Measurements from ENCODE around the gene ERN2.

DNA sequence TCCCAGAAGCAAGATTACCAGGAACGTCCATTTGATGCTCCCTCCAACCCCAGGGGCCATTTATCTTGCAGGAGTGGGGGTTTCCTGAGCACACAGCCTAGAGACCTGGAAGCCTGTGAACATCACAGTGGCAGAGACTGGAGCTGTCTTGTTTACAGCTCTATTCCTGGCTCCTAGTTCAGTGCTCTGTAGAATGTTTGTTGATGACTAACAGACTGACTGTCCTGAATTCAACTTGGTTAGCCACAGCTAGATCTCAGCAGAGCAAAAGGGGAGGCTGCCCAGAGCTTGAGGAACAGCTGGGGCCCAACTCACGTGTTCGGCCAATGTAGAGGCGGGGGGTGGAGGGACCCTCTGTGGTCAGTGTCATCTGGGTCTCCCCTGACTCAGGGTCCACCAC, 6.6 kb downstream of the ERN2 start:
- TF ChIP-seq, protein P1, sequence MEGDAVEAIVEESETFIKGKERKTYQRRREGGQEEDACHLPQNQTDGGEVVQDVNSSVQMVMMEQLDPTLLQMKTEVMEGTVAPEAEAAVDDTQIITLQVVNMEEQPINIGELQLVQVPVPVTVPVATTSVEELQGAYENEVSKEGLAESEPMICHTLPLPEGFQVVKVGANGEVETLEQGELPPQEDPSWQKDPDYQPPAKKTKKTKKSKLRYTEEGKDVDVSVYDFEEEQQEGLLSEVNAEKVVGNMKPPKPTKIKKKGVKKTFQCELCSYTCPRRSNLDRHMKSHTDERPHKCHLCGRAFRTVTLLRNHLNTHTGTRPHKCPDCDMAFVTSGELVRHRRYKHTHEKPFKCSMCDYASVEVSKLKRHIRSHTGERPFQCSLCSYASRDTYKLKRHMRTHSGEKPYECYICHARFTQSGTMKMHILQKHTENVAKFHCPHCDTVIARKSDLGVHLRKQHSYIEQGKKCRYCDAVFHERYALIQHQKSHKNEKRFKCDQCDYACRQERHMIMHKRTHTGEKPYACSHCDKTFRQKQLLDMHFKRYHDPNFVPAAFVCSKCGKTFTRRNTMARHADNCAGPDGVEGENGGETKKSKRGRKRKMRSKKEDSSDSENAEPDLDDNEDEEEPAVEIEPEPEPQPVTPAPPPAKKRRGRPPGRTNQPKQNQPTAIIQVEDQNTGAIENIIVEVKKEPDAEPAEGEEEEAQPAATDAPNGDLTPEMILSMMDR (conservative IDR thresholded peaks at IDR 0.05 in 1 of 2, IDR thresholded peaks at IDR 0.05 in 1 of 2; ENCODE audit: low read depth in 1 of 2, low read length in 2 of 2), result no peak
- no peak for TF ChIP-seq EZH2 (IDR thresholded peaks at IDR 0.05; ENCODE audit: low read length, missing control alignments)

Data from fibroblast of lung (primary cell).